Measurements from ENCODE around the gene ELMO1.

ELMO1 gene

GRCh38 chr7:37284285-37284684 lies 164.4 kb downstream of the ELMO1 start:
- TF ChIP-seq POLR2A (IDR thresholded peaks at IDR 0.05; ENCODE audit: low read length) (no peak), GATA1 (IDR thresholded peaks at IDR 0.05; ENCODE audit: low read depth, low read length) (no peak)
- DNase-seq, result no peak

- no peak for DNase-seq
- TF ChIP-seq POLR2A (IDR thresholded peaks at IDR 0.05; ENCODE audit: low read length) (no peak), GATA1 (IDR thresholded peaks at IDR 0.05; ENCODE audit: low read depth, low read length) (no peak)
Observed at GRCh38 chr7:37283716-37284115, 164.9 kb downstream of the ELMO1 start.

- no peak for DNase-seq
- TF ChIP-seq POLR2A (IDR thresholded peaks at IDR 0.05; ENCODE audit: low read length), result no peak
Observed at GRCh38 chr7:37282927-37283326, 165.7 kb downstream of the ELMO1 start.

- no peak for TF ChIP-seq GATA1 (IDR thresholded peaks at IDR 0.05; ENCODE audit: low read depth, low read length)
- TF ChIP-seq POLR2A (IDR thresholded peaks at IDR 0.05; ENCODE audit: low read length), result no peak
- DNase-seq, result no peak
Observed at GRCh38 chr7:37282093-37282444, 166.6 kb downstream of the ELMO1 start.

GRCh38 chr7:37281368-37282092 lies 167.1 kb downstream of the ELMO1 start:
- no peak for DNase-seq
- TF ChIP-seq POLR2A (IDR thresholded peaks at IDR 0.05; ENCODE audit: low read length) (no peak), GATA1 (IDR thresholded peaks at IDR 0.05; ENCODE audit: low read depth, low read length) (no peak)

- TF ChIP-seq POLR2A (IDR thresholded peaks at IDR 0.05; ENCODE audit: low read length), result no peak
- TF ChIP-seq GATA1 (IDR thresholded peaks at IDR 0.05; ENCODE audit: low read depth, low read length), result no peak
- no peak for DNase-seq
Observed at GRCh38 chr7:37277513-37277912, 171.2 kb downstream of the ELMO1 start.

- no peak for DNase-seq
- TF ChIP-seq POLR2A (IDR thresholded peaks at IDR 0.05; ENCODE audit: low read length) (no peak), GATA1 (IDR thresholded peaks at IDR 0.05; ENCODE audit: low read depth, low read length) (no peak)
Observed at GRCh38 chr7:37275078-37275710, 173.5 kb downstream of the ELMO1 start.

- no peak for DNase-seq
- TF ChIP-seq GATA1 (IDR thresholded peaks at IDR 0.05; ENCODE audit: low read depth, low read length), result no peak
- TF ChIP-seq POLR2A (IDR thresholded peaks at IDR 0.05; ENCODE audit: low read length), result no peak
Observed at GRCh38 chr7:37273891-37274290, 174.8 kb downstream of the ELMO1 start.

- TF ChIP-seq GATA1 (IDR thresholded peaks at IDR 0.05; ENCODE audit: low read depth, low read length) (no peak), POLR2A (IDR thresholded peaks at IDR 0.05; ENCODE audit: low read length) (no peak)
- DNase-seq, result no peak
Observed at GRCh38 chr7:37269711-37270508, 178.8 kb downstream of the ELMO1 start.

GRCh38 chr7:37267251-37267650 lies 181.4 kb downstream of the ELMO1 start:
- TF ChIP-seq POLR2A (IDR thresholded peaks at IDR 0.05; ENCODE audit: low read length) (no peak), GATA1 (IDR thresholded peaks at IDR 0.05; ENCODE audit: low read depth, low read length) (no peak)
- DNase-seq, result no peak

- no peak for DNase-seq
- no peak for TF ChIP-seq GATA1 (IDR thresholded peaks at IDR 0.05; ENCODE audit: low read depth, low read length)
- no peak for TF ChIP-seq POLR2A (IDR thresholded peaks at IDR 0.05; ENCODE audit: low read length)
Observed at GRCh38 chr7:37265876-37266275, 182.8 kb downstream of the ELMO1 start.

- no peak for TF ChIP-seq GATA1 (IDR thresholded peaks at IDR 0.05; ENCODE audit: low read depth, low read length)
- TF ChIP-seq POLR2A (IDR thresholded peaks at IDR 0.05; ENCODE audit: low read length), result no peak
Observed at GRCh38 chr7:37265006-37265405, 183.7 kb downstream of the ELMO1 start.

GRCh38 chr7:37262181-37262580 lies 186.5 kb downstream of the ELMO1 start:
- no peak for DNase-seq
- TF ChIP-seq GATA1 (IDR thresholded peaks at IDR 0.05; ENCODE audit: low read depth, low read length) (no peak), POLR2A (IDR thresholded peaks at IDR 0.05; ENCODE audit: low read length) (no peak)

More at GRCh38 chr7:37265006-37265405, 183.7 kb downstream of the ELMO1 start:
- no peak for DNase-seq

- no peak for DNase-seq
- TF ChIP-seq POLR2A (IDR thresholded peaks at IDR 0.05; ENCODE audit: low read length) (no peak), GATA1 (IDR thresholded peaks at IDR 0.05; ENCODE audit: low read depth, low read length) (no peak)
Observed at GRCh38 chr7:37259319-37259821, 189.3 kb downstream of the ELMO1 start.
